Activated T-cell treated with anti-CD3 and anti-CD28 coated beads, Interleukin-2, amount 50 U/mL, for 1 hour (primary cell): ENCODE data around the gene PDGFA.

Source experiments
- DNase-seq: peaks from one replicate; pipeline ENCODE4 v3.0.0-alpha.2; 2020

Gene PDGFA

DNA sequence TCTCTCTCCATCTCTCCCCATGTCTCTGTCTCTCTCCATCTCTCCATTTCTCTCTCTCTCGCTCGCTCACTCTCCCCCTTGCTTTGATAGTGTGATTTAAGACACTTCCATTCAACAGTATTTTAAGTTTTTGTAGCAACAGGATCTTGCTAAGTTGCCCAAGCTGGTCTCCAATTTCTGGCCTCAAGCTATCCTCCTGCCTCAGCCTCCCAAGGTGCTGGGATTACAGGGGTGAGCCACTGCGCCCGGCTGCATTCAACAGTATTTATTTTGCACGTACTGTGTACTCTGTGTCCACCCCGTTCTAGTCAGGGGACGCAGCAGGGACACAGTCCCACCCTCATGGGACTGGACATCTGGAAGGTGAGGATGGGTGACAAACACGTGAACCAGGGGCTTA, 14.4 kb upstream of the PDGFA start:
- no peak for DNase-seq

DNA sequence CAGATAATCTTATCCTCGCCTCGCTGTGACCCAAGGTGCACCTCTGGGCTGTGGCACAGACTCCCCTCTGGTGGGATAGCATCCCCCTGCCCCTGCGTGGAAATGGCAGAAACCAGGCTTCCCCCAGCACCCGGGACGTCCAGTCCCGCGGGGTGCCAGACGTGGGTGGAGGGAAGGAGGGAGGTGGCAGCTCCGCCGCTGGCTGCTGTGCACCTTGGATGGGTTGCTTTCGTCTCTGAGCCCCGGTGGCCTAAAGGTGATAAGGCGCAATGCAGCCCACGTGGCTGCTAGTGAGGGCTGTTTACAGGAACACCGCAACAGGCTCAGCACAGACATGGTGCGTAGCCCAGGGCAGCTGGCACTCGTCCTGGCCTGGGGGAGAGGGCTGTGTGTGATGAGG, 13.6 kb upstream of the PDGFA start:
- no peak for DNase-seq

DNA sequence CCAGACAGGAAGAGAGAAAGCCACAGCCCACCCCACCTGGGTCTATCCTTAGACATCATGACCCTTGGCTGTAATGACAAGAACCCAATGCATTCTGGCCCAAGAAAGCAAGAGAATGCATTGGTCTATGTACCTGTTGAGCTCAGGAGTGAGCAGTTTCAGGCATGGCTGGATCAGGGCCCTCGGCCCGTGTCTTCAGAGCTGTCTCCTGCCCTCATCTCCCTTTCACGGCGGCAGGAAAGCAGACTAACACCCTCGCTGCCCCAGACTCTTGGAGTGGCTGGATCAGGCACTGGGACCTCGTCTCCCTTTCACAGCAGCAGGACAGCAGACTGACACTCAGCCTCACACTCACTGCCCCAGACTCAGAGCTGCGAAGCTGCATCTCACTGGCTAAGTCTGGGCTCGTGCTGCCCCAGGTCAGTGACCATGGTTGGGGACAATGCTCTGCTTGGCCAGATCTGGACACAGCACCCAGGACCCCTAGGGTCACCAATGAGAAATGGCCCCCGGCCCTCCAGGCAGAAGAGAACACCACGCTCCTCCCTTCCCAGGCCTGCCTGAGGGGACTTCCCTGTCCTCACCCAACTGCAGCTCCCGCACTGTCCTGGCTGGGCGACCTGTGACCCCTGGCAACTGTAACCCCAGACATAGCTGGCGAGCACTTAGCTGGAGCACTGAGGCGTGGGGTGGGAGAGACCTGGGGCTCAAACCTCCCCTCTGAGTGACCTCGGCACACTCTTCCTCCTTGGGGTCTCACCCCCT, 12.9 kb upstream of the PDGFA start:
- DNase-seq, result no peak

DNA sequence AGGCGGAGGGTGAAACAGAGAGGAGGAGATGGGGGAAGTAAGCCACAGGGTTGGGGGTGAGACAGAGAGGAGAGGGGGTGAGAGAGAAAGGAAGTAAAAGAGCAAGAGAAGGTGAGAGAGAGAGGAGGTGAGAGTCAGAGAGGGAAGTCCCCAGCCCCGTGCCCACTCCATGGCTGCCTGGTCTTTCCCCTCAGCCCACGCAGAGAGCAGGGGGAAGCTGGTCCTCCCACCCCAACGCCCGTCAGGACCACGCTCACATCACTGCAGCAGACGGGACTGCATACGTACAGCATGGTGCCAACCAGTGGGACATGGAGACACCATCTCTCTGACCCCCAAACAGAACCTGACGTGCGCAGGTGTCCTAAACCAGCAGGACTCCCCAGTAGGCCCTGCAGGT, 12.1 kb upstream of the PDGFA start:
- DNase-seq, result no peak

DNA sequence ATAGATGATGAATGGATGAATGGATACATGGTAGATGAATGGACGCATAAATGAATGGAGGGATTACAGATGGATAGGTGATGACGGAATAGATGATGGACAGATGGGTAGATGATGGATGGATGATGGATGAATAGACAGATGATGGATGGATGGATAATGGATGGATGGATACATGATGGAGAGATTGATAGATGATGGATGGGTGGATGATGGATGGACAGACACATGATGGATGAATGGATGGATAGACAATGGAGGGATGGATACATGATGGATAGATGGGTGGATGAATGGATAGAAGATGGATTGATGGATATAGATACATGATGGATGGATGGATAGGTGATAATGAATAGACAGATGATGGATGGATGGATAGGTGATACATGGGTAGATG, 8.8 kb upstream of the PDGFA start:
- DNase-seq, result no peak

DNA sequence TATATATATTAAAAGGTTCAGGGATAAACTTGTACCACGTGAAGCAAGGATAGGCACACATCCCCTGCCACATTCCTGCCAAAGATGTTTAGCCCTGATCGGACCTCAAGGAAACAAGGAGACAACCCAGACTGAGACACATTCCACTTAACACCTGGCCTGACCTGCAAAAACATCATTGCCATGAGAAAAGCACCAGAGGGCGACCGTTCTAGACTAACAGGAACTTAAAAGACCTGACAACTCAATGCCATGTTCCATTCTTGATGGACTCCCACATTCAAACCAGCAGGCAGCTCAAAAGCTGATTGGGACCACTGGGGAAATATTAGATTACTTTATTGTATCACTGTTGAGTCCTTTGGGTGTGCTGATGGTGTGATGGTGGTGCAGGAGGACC, 8.1 kb upstream of the PDGFA start:
- no peak for DNase-seq

DNA sequence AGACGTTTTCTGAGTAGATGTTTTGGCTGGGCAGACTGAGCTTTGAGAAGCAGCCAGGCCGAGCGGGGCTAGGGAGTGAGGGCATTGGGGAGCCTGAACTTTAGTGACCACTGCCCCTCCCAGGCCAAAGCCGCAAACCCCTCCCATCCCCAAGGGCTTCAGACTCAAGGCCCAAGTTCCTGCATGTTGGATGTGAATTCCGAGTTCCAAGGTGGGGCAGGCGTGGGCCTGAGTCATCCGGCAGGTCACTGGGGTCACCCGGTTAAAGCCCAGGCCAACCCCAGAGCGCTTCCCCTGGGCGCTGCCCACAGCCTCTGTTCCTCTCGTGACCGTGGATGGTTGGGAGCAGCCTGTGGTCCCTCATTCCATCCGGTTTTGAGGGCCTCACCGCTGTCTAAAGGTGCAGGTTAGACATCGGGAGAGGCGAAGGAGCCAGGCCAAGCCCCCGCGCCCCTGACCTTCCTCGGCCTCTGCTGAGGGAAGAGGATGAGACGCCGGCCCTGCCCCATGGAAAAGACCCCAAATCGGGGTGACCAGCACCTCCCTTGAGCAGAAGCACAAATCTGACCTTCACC, 6.9 kb upstream of the PDGFA start:
- DNase-seq, result no peak

DNA sequence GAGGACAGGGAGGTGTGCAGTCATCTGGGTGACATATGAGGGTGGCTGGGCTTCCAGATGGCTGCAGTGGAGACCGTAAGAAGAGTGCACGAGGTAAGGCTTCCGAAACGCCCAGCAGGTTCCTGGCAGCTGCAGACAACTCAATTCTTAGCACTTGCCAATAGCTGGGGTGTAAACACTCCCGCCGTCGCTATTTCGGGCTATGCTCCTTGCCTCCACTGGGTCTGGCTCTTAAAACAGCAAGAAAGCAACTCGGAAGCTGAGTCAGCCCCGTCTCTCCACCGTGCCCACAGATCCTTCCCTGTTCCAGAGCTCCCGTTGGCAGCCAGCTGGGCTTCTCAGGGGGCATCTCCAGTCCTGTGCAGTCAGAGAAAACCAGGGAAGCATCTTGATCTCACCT, 6.1 kb upstream of the PDGFA start:
- no peak for DNase-seq

DNA sequence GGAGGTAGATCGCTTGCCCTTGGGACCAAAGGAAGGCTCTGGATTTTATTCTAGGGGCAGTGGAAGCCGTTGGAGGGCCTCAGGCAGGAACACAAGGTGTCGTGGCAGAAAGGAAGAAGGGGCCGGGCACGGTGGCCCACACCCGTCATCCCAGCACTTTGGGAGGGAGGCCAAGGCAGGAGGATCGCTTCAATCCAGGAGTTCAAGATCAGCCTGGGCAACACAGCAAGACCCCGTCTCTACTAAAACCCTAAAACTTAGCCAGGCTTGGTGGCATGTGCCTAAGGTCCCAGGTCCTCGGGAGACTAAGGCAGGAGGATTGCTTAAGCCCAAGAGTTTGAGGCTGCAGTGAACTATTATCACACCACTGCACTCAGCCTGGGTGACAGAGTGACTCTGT, 5.2 kb upstream of the PDGFA start:
- no peak for DNase-seq

DNA sequence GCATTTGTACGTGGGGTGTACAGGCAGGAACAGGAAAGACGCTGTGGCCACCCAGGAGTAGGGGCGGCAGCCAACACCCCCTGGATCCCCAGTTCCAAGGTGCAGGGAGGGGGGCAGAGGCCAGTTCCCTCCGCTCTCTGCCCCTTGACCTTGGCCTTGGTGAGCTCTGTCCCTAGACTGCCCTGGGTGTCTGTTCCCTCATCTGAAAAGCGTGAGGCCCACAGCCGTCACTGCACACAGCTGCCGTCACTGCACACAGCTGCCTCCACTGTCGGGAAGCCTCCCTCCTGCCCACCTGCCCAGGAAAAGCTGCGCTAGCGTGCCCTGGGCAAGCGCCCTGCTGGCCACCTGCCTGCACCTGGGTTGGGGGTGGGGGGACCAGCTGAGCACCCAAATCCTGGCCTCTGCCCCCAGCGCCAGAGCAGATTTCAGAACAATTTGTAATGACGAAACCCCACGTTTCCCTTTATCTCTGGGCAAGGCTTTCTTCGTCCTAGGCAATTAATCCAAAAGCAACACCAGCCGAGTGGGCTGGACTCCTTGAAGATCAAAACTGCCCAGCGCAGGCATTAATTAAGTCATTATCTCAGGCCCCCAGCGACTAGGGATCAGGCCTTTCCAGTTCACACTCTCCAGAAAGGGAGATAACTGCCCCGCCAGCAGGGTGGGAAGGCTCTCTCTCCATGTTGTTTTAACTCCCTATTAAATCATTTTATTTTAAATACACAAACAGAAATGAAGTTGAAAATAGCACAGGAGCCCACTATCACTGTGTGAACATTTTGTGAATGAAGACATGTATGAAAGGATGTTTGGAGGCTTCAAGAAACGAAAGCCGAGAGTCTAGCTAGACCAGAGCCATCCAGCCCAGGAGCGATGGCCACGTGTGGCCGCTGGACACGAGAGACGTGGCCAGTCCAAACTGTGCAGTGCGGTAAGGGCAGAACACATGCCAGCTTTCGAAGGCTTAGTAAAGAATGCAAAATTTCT, 4.0 kb upstream of the PDGFA start:
- no peak for DNase-seq

DNA sequence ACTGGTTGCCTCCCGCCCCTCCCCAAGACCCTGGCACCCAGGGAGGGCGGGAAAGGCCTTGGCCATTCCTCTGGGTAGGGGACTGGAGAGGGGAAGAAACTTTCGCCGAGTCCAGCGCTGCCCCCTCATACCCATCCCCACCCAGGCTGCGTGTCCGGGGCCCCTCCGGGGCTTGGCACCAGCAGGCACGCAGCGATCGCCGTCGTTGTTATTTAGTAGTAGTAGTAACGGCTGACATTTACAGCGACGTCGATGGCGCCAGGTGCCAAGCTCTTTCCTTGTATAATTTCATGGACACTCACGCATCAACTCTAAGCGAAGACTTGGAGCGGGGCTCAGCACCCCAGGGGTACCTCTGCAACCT, 3.3 kb upstream of the PDGFA start:
- no peak for DNase-seq

DNA sequence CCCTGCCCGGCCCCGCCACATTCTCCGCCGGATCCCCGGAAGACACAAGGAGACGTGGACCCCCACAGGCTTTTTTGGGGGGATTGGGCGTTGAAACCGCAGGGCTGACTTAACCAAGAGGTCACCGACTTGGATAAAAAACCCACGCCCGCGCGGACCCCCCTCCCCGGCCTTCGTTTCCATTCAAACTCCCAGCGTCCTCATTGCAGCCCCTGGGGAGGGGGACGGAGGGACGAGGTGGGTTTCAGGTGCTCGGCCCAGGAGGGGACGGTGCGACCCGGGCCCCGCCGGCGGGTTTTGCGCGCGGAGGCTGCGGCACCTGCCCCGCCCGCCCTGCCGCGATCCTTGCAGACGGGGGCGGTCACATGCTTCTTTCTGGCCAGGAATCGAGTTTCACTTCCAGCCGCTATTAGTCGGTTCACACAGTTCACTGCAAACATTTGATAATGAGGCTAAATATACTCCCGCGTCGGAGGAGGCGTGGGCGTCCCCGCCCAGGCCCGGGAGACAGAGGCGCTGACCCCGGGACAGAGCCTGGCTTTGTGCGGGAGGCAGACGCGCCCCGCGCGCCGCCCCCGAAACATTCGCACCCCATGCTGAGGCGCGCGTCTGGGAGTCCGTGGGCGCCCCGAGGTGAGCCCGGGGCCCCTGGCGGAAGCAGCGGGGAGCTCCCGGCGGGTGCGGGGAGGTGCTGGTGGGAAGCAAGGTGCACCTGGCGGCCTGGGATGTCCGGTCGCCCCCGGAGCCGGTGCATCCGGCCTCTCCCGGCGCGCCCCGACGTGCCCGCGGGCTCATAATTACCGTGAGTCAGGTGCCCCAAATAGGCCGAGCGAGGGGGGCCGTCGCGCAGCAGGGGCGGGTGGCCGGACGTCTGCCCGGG, 2.7 kb upstream of the PDGFA start:
- peak; percentile 36 for DNase-seq

DNA sequence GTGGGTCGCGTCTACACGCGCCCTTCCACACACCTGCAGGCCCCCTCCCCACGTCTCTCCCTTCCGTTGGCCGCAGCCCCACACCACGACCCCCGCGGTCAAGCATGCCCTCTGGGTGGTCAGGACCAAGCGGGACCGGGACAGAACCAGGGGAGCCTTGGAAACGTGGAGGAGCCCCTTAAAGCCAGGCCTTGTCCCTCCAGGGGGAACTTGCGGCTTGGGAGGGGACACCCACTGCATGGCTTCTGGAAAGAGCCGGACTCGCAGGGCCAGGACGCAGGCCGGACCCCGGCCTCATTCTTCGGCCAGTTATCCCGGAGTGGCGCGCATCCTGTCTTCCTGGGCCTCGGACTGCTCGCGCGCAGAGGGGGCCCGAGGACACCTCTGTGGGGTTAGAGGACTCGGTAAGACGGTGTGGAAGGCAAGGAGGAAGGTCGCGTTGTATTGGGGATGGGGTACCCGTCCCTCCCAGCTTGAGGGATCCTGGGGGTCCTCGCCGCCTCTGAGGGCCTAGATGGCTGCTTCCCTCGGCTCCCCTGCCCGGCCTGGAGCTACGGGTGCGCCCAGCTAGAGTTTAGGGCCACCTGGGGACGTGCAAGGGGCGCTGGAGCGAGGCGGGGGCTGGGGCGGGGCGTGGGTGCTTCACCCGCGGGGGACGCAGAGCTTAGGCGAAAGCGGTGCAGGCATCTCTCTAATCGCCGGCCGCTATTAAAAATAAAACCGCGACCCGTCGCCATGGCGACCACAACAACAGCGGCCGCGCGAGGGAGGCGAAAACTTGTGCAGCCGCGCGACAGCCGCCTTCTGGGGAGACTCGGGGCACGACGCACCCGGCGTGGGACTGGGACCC, 1.8 kb upstream of the PDGFA start:
- DNase-seq, result peak; percentile 24

DNA sequence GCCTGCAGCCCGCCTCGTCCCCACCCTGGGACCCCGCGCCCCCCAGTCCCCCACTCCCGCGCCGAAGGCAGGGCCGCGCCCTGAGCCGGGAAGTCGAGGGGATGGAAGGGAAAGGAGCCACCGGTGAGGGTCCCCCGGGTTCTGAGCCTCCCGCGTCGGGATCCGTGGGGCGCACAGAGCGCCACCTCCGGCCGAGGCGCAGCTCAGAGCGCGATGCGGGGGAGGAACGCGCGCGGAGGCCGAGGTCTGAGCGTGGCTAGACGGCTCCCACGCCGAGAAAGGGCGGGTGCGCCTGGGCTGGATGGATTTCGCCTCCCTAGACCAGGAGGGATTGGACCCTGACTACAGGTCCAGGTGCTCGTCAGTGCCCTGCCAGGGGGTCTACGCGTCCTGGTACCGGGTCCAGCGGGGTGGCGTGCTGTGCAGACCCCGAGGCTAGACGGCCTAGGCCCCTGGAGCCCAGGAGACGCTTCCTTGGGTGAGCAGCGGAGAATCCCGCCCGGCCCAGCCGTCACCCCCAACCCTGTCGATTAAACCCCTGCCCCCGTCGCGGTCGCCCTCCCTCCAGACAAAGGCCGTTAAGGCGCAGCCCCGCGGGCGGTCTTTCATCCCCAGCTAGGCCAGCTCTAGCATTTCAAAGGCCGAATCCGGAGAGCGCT, 986 bp upstream of the PDGFA start:
- DNase-seq, result peak; percentile 24

DNA sequence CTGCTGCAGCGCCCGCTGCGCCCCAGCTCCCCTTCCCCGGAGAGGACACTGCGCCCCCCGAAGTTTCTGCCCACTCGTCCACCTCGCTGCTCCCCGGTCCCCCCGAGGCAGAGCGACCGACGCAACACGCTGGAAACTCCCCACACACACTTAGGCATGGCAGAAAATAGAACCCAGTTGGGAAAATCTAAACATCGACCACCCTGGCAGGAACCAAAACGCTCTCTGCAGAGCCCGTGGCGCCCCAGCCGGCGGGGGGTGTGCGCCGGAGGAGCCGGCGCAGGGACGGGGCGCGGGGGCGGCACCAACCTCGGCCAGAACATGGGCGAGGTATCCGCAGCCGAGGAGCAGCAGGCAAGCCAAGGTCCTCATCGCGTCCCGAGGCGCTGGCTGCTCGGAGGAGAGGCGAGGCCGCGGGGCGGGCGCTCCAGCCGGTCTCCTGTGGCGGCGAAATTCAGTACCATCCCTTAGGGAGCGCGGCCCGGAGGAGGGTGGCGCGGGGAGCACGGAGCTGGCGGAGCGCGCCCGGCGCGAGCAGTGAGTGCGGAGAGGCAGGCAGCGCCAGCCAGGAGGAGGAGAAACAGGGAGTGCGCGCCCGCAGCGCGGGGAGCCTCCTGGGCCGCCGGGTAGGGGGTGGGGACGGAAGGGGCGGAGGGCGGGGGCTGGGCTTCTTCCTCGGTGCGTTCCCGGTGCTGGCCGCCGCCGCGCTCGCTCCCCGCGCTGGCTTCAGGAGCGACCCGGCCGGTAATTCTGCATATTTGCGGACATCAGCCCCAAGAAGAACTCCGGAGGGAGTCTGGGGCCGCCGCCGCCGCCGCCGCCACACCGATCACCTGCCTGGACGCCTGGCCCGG, 789 bp downstream of the PDGFA start:
- DNase-seq, result peak; percentile 44

DNA sequence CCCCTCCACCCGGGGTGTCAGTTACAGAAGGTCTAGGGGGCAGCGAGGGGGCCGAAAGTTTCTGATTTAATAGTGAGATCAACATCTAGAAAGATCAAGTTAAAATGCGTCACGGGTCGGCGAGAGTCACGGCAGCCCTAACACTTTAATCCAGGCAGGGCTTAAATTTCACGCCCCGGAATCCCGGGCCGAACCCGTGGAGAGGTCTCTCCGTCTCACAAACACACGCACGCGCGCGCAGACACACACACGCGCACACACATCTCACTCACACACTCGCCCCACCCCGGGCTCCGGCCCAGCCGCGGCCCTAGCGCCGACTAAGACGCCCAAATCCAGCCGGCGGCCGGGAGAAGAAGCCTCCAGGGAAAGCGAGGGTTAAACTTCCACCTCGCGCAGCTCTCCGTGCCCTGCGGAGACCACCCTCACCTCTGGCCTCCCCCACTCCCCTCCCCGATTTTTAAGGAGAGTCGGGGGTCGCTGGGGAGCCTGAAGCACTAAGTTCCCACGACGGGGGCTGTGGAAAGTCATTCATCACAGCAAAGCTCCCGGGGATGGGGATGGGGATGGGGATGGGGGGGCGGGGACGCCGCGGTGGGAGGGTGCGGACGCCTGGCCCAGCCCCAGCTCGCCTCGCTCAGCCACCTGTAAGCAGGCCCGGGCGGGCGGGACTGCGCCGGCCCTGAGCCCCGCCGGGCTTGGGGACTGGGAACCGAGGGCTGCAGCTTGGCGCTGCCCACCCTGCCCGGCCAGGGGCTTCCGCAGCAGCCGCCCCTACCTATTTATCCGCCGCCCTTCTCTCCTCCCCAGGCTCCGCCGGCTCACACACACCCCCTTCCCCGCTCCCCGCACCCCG, 1.6 kb downstream of the PDGFA start:
- peak; percentile 35 for DNase-seq

DNA sequence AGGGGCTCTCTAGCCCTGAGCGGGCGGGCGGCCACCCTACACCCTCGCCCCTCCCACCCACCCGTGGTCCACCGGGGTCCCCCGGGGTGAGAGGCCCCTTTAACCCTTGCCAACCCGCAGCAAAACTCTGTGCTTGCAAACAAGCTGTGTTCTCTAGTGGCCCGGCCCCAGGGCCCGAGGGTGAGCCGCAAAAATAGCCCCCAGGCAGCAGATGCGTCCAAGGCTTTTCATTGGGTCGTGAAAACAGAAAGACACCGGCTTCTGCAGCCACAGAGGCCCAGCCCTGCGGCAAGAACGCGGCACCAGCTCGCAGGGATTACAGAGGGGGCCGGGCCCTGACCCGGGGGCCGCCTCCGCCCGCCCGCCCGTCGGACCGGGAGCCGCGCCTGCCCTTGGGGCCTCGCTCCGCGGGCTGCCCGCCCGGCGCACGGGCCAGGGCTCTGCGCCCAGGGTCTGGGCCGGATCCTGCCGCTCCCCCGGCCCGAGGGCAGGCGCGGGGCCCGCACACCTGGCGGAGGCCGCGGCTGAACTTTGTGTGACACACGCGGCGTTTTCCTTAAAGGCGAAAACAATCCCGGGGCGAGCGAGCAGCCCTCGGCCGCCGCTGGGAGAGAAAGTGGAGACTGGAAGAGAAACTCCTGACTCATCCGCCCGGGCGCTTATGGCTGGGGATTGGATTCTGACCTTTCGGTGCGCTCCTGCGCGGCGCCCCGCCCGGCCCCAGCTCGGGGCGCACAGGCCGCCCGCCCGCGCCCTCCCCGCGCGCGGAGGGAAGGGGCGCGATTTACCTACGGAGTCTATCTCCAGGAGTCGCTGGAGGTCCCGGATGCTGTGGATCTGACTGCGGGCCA, 2.8 kb downstream of the PDGFA start:
- DNase-seq, result peak; percentile 26

DNA sequence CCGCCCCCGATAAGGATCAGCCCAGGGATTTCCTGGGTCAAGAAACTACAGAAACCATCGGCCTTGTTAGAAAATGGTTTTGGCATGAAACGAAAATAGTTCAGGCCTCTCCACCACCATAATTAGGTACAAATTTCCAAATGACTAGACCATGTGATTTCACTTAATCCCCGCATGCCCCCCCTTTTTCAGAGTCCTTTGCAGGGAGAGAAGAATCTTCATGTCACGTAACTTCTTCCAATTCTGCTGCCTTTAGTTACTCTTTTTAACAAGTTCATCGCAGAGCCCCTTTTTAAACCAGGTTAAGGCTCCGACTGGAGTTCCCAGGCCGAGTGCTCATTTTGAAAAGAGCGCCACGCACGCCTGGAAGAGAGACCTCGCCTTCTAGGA, 3.4 kb downstream of the PDGFA start:
- DNase-seq, result no peak
